Right hindlimb (tissue), 1 donor: Measurements from ENCODE around the gene KATNB1.
"Not testable (repeated sequence)": the region's sequence is repeated elsewhere in the genome, so short reads cannot be mapped to it uniquely, and the experiment has no call there.

Experiments used
- DNase-seq: peaks from one replicate; pipeline ENCODE4 v3.0.0-alpha.2; 2018

Gene KATNB1

GRCh38 chr16:57779836-57780235 lies 44.3 kb downstream of the KATNB1 start:
- DNase-seq: not testable (repeated sequence)

- no peak for DNase-seq
Measured at GRCh38 chr16:57781349-57781740, 45.8 kb downstream of the KATNB1 start.

GRCh38 chr16:57781741-57782606 lies 46.4 kb downstream of the KATNB1 start:
- DNase-seq: no peak

- DNase-seq: not testable (repeated sequence)
Measured at GRCh38 chr16:57782607-57783055, 47.1 kb downstream of the KATNB1 start.

GRCh38 chr16:57783116-57783515 lies 47.5 kb downstream of the KATNB1 start:
- no peak for DNase-seq

GRCh38 chr16:57783883-57784282 lies 48.3 kb downstream of the KATNB1 start:
- DNase-seq: no peak

- no peak for DNase-seq
Measured at GRCh38 chr16:57784334-57784733, 48.8 kb downstream of the KATNB1 start.

GRCh38 chr16:57785385-57785784 lies 49.8 kb downstream of the KATNB1 start:
- DNase-seq: no peak

- no peak for DNase-seq
Measured at GRCh38 chr16:57785924-57786323, 50.4 kb downstream of the KATNB1 start.

GRCh38 chr16:57786632-57787518 lies 51.3 kb downstream of the KATNB1 start:
- DNase-seq: peak; percentile 17

- DNase-seq: no peak
Measured at GRCh38 chr16:57787519-57787905, 51.9 kb downstream of the KATNB1 start.

GRCh38 chr16:57788252-57788841 lies 52.8 kb downstream of the KATNB1 start:
- no peak for DNase-seq

GRCh38 chr16:57788951-57789350 lies 53.4 kb downstream of the KATNB1 start:
- DNase-seq: no peak

GRCh38 chr16:57791195-57791892 lies 55.8 kb downstream of the KATNB1 start:
- DNase-seq: peak; percentile 59

GRCh38 chr16:57791893-57792461 lies 56.4 kb downstream of the KATNB1 start:
- peak; percentile 39 for DNase-seq

GRCh38 chr16:57794849-57795430 lies 59.4 kb downstream of the KATNB1 start:
- DNase-seq: no peak

GRCh38 chr16:57795431-57795878 lies 59.9 kb downstream of the KATNB1 start:
- no peak for DNase-seq

GRCh38 chr16:57796014-57796413 lies 60.4 kb downstream of the KATNB1 start:
- not testable (repeated sequence) for DNase-seq

GRCh38 chr16:57797216-57797525 lies 61.6 kb downstream of the KATNB1 start:
- no peak for DNase-seq

- no peak for DNase-seq
Measured at GRCh38 chr16:57797526-57798266, 62.1 kb downstream of the KATNB1 start.

- DNase-seq: no peak
Measured at GRCh38 chr16:57798267-57798810, 62.8 kb downstream of the KATNB1 start.
